ENCODE measurements around the gene MMP24OS. TPM values are rescaled to one million over a fixed set of nuclear protein-coding genes. Genes with fewer than 3 reads are reported as not detected.
"Not testable (repeated sequence)": the region's sequence is repeated elsewhere in the genome, so short reads cannot be mapped to it uniquely, and the experiment has no call there.

MMP24OS gene
- total and polyA plus RNA-seq, 2 experiments from 2014 or later: 19.0 to 58.5 TPM

- Histone ChIP-seq H4K20me1 (ENCODE audit: insufficient read depth, poor library complexity, severe bottlenecking) (no peaks in the 10 kb centered on the region), H3K4me2 (no peak overlapping the region), H3K36me3 (replicated peaks; ENCODE audit: insufficient read depth, low read depth) (no peaks in the 10 kb centered on the region), H3K9me2 (replicated peaks; ENCODE audit: insufficient read depth) (no peaks in the 10 kb centered on the region), H3K4me1 (ENCODE audit: insufficient read depth) (peaks cover 21% of the 10 kb centered on the region), H3K4me3 (no peak overlapping the region), H3K27me3 (no peaks in the 10 kb centered on the region), H3K9me3 (ENCODE audit: low read depth) (no peaks in the 10 kb centered on the region), H3K27ac (no peak overlapping the region), H3K79me2 (no peaks in the 10 kb centered on the region), H2AFZ (no peak overlapping the region)
- TF ChIP-seq EZH2 (IDR thresholded peaks at IDR 0.05; ENCODE audit: borderline replicate concordance): no peak
- no peak for TF ChIP-seq CTCF (IDR thresholded peaks at IDR 0.05; ENCODE audit: poor library complexity)
- no peak for TF ChIP-seq EZH2phosphoT487 (IDR thresholded peaks at IDR 0.05; ENCODE audit: low read depth, severe bottlenecking, unreplicated experiment)
- no peak for DNase-seq (ENCODE audit: low spot score)
- WGBS (ENCODE audit: low lambda C conversion rate, missing lambda C conversion rate): 97% methylated on average over 16 of the region's 16 CpGs
Measured at GRCh38 chr20:35267092-35267491, 10.8 kb downstream of the MMP24OS start.

- peak overlapping the region; percentile 97 for H3K27ac ChIP-seq
- peaks cover 23% of the 10 kb centered on the region for H3K4me1 ChIP-seq (ENCODE audit: insufficient read depth)
- no peaks in the 10 kb centered on the region for H3K9me3 ChIP-seq (ENCODE audit: low read depth)
- no peaks in the 10 kb centered on the region for H3K79me2 ChIP-seq
- H4K20me1 ChIP-seq (ENCODE audit: insufficient read depth, poor library complexity, severe bottlenecking): no peaks in the 10 kb centered on the region
- H2AFZ ChIP-seq: no peak overlapping the region
- H3K27me3 ChIP-seq: no peaks in the 10 kb centered on the region
- 54% methylated on average over 1 of the region's 1 CpG for WGBS (ENCODE audit: low lambda C conversion rate, missing lambda C conversion rate)
- no peaks in the 10 kb centered on the region for H3K36me3 ChIP-seq (replicated peaks; ENCODE audit: insufficient read depth, low read depth)
- no peak overlapping the region for H3K4me3 ChIP-seq
- no peak for TF ChIP-seq EZH2 (IDR thresholded peaks at IDR 0.05; ENCODE audit: borderline replicate concordance)
- TF ChIP-seq CTCF (IDR thresholded peaks at IDR 0.05; ENCODE audit: poor library complexity): peak; percentile 27
- H3K4me2 ChIP-seq: no peak overlapping the region
- no peaks in the 10 kb centered on the region for H3K9me2 ChIP-seq (replicated peaks; ENCODE audit: insufficient read depth)
- peak; percentile 63 for DNase-seq (ENCODE audit: low spot score)
Measured at GRCh38 chr20:35264755-35265154, 13.2 kb downstream of the MMP24OS start.

DNA sequence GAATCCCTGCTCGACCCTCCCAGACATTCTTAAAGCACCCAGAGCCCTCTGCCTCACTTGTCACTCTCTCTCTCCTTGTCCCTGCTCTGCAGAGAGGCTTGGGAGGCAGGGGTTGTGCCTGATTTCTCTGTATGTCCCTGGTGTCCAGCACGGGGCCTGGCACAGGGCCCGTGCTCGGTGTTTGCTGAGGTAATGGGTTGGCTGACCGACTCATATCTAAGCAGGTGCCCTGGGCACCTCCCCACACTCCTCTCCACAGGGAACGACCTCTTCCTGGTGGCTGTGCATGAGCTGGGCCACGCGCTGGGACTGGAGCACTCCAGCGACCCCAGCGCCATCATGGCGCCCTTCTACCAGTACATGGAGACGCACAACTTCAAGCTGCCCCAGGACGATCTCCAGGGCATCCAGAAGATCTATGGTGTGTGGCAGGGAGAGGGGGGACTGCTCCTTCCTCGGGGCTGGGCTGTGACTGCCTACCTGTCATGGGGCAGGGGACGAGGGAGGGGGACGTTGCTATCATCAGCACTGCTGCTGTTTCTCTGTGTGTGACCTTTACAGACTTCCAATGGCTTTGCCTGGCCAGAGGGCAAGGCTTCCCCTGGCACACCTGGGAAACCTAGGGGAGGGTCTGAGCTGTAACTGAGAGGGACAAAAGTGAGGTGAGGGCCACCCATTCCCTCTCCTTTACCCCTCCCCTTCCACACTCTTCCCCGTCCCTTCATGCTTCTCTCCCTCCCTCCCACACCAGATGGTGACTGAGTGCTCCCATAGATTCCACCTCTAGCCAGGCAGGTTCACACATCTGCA, 14.2 kb downstream of the MMP24OS start:
- no peaks in the 10 kb centered on the region for H3K27me3 ChIP-seq
- H3K9me2 ChIP-seq (replicated peaks; ENCODE audit: insufficient read depth): no peaks in the 10 kb centered on the region
- H4K20me1 ChIP-seq (ENCODE audit: insufficient read depth, poor library complexity, severe bottlenecking): no peaks in the 10 kb centered on the region
- WGBS (ENCODE audit: low lambda C conversion rate, missing lambda C conversion rate): 69% methylated on average over 17 of the region's 17 CpGs
- no peak for DNase-seq (ENCODE audit: low spot score)
- H3K27ac ChIP-seq: peak overlapping the region; percentile 97
- H3K4me1 ChIP-seq (ENCODE audit: insufficient read depth): peaks cover 23% of the 10 kb centered on the region
- TF ChIP-seq CTCF (IDR thresholded peaks at IDR 0.05; ENCODE audit: poor library complexity) (no peak), EZH2 (IDR thresholded peaks at IDR 0.05; ENCODE audit: borderline replicate concordance) (no peak), EZH2phosphoT487 (IDR thresholded peaks at IDR 0.05; ENCODE audit: low read depth, severe bottlenecking, unreplicated experiment) (no peak)
- H3K4me2 ChIP-seq: peak overlapping the region; percentile 50
- H3K9me3 ChIP-seq (ENCODE audit: low read depth): no peaks in the 10 kb centered on the region
- H2AFZ ChIP-seq: no peak overlapping the region
- no peak overlapping the region for H3K4me3 ChIP-seq
- H3K79me2 ChIP-seq: no peaks in the 10 kb centered on the region
- H3K36me3 ChIP-seq (replicated peaks; ENCODE audit: insufficient read depth, low read depth): no peaks in the 10 kb centered on the region

DNA sequence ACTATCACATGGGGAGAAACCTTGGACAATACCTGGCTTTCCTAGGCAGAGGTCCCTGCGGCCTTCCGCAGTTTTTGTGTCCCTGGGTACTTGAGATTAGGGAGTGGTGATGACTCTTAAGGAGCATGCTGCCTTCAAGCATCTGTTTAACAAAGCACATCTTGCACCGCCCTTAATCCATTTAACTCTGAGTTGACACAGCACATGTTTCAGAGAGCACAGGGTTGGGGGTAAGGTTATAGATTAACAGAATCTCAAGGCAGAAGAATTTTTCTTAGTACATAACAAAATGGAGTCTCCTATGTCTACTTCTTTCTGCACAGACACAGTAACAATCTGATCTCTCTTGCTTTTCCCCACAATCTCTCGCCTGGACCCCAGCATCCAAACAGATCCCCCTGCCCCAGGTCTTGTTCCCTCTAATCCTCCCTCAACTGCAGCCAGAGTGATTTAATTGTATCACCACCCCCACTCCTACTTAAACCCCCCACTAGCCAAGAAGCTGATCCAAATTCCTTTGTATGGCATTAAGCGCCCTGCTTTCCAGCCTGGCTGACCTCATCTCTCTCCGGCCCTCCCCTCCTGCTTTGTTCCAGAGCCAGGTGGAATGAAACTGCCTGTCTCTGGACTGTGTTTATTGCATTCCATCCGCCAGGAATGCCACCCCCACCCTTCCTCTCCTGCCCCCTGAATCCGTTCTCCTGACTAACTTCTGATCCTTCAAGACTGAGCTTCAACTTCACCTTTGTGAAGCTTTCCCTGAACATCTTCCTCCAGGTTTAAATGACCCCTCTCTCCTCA, 15.0 kb downstream of the MMP24OS start:
- not testable (repeated sequence) for H3K9me2 ChIP-seq (replicated peaks; ENCODE audit: insufficient read depth); H3K79me2 ChIP-seq; H3K27me3 ChIP-seq; H4K20me1 ChIP-seq (ENCODE audit: insufficient read depth, poor library complexity, severe bottlenecking); H3K4me3 ChIP-seq; H2AFZ ChIP-seq; H3K36me3 ChIP-seq (replicated peaks; ENCODE audit: insufficient read depth, low read depth); H3K9me3 ChIP-seq (ENCODE audit: low read depth)
- Histone ChIP-seq H3K27ac (peak overlapping the region; percentile 97), H3K4me1 (ENCODE audit: insufficient read depth) (peaks cover 23% of the 10 kb centered on the region), H3K4me2 (peak overlapping the region; percentile 50)
- DNase-seq (ENCODE audit: low spot score): peak; percentile 85
- WGBS (ENCODE audit: low lambda C conversion rate, missing lambda C conversion rate): 11% methylated on average over 5 of the region's 8 CpGs

- not testable (repeated sequence) for H3K27me3 ChIP-seq; H4K20me1 ChIP-seq (ENCODE audit: insufficient read depth, poor library complexity, severe bottlenecking); H2AFZ ChIP-seq; H3K4me2 ChIP-seq; H3K9me2 ChIP-seq (replicated peaks; ENCODE audit: insufficient read depth); H3K36me3 ChIP-seq (replicated peaks; ENCODE audit: insufficient read depth, low read depth); H3K9me3 ChIP-seq (ENCODE audit: low read depth); H3K4me3 ChIP-seq; DNase-seq (ENCODE audit: low spot score); H3K79me2 ChIP-seq
- Histone ChIP-seq H3K4me1 (ENCODE audit: insufficient read depth) (peaks cover 23% of the 10 kb centered on the region), H3K27ac (peak overlapping the region; percentile 89)
- 26% methylated on average over 7 of the region's 10 CpGs for WGBS (ENCODE audit: low lambda C conversion rate, missing lambda C conversion rate)
Measured at GRCh38 chr20:35262321-35262720, 15.6 kb downstream of the MMP24OS start.
